Activated CD4-positive, alpha-beta T cell treated with anti-CD3 and anti-CD28 coated beads, Interleukin-10, Interleukin-2, amounts not matched to agents 100 ng/mL and 50 ng/mL, durations not matched to agents 16 hours and 8 hours (primary cell): ENCODE results near the gene OR4M2.
"Not testable (repeated sequence)": the region's sequence is repeated elsewhere in the genome, so short reads cannot be mapped to it uniquely, and the experiment has no call there.

ENCODE experiments used
- DNase-seq: peaks from one replicate; pipeline ENCODE4 v3.0.0-alpha.2; 2020

OR4M2 gene

DNA sequence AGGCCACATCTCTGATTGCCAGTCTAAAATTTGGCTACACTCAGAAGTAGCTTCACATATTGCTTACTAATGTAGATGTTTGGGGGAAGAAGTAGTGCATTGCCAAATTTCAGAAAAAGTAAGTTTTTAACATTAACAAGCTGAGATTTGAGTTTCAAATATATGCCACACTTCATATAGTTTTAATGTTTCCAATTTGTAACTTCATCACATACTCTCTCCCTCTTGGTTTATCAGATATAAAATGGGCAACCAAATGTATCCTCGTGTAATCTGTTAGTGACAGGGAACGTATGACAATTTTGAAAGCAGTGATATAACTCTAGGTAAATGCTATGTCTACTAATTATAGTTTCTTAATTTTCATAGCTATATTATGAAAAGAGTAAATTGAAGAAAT, at the start of gene OR4M2:
Gene OR4M2 (plus strand): TSS at position 301 of the 400 bp plus-strand sequence. CDS start 98 bp downstream, at position 399.
- not testable (repeated sequence) for DNase-seq

GRCh38 chr15:22069267-22069666, 11.1 kb upstream of the OR4M2 start:
- not testable (repeated sequence) for DNase-seq

- not testable (repeated sequence) for DNase-seq
Measured at GRCh38 chr15:22081386-22081785, 1.1 kb downstream of the OR4M2 start.

DNA sequence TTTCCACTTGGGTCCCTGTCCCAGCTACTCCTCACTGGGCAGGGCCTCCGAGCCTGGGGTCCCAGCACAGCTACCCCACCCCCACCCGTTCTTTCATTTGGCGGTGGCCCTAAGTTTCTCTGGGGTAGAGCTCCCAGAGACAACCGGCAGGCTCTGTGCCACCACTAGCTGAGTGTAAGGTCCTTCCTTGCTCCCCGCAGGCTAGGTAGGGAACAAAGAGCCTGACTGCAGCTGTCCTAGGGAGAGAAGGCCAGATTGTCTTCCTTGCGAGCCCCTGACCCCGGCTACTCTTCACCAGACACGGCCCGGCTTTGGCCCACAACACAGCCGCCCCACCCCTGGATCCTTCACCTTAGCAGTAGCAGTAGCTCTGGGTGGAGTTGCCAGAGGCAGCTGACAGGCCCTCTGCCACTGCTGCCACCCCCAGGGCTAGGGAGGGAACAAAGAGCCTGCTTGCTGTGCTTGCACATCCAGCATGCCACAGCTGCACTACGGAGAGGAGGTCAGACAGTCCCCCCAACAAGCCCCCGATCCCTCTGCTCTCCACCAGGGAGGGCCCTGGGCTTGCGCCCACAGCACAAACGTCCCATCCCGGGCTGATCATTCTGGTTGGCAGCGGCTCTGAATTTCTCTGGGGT, 18.4 kb downstream of the OR4M2 start:
- DNase-seq = not testable (repeated sequence)

- not testable (repeated sequence) for DNase-seq
Measured at GRCh38 chr15:22099289-22099891, 19.1 kb downstream of the OR4M2 start.

GRCh38 chr15:22122033-22122432, 41.7 kb downstream of the OR4M2 start:
- not testable (repeated sequence) for DNase-seq
